M059J (cell line): ENCODE results near the gene DCAF12. TPM values are rescaled to one million over a fixed set of nuclear protein-coding genes. Genes with fewer than 3 reads are reported as not detected.
"Not testable (repeated sequence)": the region's sequence is repeated elsewhere in the genome, so short reads cannot be mapped to it uniquely, and the experiment has no call there.

ENCODE experiments used
- DNase-seq: peaks from one replicate; pipeline ENCODE4 v3.0.0-alpha.2; 2012; ENCODE audit warnings: low read depth
- total RNA-seq: library from RNA; depleted of rRNA; stranded (reverse); fragments of >200 nt; shearing (Covaris generic); gene quantifications from 2 replicates; pipeline ENCODE4 v1.2.3, GENCODE V29; 2014; rRNA removed

The DCAF12 gene
- 32.4 and 39.9 TPM in 2 replicates for total RNA-seq

DNA sequence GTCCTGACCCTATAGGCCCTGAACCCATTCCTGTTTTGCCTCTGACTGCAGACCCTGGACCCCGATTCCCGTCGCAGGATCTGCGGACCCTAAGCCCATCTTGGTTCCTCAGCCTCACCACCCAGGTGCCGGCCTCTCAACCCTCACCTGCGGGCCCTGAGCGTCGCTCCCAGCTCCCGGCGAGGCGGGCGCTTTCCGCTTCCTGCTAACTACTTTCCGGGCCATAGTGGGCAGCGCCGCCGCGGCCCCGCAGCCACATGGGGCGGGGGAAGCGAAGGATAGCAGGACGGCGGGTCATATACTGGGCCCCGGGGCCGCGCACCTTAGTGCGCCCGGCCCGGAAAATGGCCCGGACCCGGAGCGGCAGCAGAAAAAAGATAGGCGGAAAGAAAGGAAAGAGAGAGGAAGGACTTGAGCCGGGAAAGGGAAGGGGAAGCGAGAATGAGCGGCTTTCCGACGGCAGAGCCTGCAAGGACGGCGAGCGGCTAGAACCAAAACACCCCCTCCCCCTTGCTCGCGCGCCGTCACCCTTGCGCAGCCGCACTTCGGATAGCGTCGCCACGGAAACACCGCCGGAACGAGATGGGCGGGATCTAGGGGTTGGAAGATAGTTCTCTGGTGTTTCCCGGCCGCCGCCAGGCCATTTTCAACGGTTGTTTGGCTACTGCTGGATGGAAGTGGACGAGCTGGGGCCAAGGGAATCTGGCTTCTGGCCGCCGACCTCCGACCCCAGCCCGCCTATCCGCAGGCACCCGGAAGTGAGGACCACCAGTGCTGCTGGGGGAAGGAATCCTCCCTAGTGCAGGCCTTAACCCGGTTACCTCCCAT lies at the start of gene DCAF12:
Gene DCAF12 (minus strand): TSS at position 492 of the 828 bp plus-strand sequence. CDS start 267 bp downstream, at position 225.
- peak; percentile 92 for DNase-seq

DNA sequence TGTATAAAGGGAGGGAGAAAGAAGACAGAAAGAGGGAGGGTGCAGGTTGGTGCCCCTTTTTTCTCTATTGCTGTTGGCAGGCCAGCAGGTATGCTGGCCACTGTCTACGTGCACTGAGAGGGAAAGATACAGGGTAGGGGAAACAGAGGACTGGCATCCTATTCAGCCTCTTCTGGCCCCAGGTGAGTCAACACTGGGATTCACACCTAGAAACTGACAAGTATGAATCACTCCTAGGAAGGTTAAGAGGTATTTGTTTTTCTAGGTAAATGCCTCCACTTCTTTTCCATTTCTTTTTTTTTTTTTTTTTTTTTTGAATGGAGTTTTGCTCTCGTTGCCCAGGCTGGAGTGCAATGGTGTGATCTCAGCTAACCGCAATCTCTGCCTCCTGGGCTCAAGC lies 49.6 kb upstream of the DCAF12 start:
- DNase-seq = no peak

DNA sequence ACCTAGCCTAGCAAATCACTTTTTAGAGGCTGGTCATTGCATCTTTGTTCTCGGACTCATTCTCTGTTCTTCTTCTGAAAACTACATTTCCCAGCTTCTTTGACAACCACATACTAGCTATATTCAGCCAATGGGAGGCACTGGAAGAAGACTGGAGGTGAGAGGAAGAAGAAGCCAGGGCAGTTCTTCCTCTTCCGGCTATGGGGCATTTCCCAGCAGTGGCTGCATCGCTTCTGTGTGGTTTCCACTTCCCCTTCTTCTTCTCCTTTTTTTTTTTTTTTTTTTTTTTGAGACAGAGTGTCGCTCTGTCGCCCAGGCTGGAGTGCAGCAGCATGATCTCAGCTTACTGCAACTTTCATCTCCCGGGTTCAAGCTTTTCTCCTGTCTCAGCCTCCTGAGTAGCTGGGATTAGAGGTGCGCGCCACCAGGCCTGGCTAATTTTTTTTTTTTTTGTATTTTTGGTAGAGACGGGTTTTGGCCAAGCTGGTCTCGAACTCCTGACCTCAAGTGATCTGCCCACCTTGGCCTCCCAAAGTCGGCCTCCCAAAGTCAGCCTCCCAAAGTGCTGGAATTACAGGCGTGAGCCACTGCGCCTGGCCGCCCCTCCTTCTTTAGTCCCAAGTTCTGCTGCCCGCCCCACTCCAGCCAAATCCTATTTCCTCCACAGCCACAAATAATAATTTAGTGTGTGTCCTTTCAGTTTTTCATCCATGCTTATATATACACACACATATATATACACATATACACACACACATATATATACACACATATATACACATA lies 45.4 kb upstream of the DCAF12 start:
- no peak for DNase-seq

DNA sequence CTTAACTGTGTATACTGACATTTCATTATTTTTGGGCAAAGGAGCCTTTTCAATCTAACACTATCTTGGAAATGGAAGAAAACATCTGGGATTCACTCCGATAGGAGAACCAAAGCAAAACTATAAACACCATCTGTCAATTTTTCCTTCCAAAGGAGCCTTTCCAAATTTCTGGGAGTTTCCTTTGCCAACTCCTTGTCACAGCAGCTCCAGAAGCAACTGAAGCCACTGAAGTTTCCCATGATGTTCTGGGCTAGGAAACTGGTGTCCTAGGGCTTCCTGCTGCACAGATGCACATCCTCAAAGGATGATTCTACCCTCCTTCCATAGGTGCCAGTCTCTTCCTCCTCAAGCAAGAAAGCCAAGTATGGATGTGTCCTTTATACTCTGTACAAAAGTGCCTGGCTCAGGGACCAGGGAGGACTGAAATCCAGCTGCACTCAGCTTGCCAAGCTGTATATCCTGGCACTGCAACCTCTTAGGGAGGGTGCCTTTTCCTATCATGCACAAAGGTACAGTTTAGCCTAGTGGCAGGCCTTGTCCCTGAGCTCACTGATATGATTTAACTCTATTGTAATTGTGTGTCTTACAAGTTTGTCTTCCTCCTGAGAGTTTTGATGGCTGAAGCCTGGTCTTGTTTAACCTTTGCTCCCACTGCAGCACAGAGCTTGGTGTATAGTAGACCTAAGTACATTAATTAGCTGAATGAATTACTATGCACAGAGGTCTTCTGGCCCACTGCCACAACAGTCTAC lies 43.9 kb upstream of the DCAF12 start:
- no peak for DNase-seq

DNA sequence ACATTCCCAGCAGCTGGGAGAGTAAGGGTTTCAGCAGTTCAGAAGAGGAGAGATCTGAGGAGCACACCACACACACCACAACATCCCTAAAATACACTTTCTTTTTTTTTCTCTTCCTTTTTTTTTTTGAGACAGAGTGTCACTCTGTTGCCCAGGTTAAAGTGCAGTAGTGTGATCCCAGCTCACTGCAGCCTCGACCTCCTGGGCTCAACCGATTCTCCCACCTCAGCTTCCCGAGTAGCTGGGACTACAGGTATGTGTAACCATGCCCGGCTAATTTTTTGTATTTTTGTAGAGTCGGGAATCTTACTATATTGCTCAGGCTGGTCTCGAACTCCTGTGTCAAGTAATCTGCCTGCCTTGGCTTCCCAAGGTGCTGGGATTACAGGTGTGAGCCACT lies 42.6 kb upstream of the DCAF12 start:
- DNase-seq = no peak

DNA sequence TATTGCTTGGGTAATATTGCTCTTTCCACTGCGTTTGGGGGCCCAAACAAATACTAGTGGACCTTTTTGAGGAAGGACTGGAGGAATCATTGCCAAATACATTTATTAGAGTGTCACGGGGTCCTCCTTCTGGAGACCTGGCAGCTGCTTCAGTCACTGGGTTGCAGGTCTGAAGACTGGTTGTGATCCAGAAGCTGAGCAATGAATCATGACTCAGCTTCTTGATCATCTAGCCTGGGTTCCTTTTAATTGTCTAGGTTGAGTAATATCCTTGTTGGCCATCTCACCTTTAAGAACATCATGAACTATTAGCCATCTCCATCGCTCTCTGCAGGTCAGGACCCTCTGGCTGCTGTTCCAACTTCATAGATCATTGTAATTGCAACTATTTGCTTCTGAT lies 36.9 kb upstream of the DCAF12 start:
- peak; percentile 72 for DNase-seq

- peak; percentile 87 for DNase-seq
Measured at GRCh38 chr9:34158362-34158869, 31.9 kb upstream of the DCAF12 start.

DNA sequence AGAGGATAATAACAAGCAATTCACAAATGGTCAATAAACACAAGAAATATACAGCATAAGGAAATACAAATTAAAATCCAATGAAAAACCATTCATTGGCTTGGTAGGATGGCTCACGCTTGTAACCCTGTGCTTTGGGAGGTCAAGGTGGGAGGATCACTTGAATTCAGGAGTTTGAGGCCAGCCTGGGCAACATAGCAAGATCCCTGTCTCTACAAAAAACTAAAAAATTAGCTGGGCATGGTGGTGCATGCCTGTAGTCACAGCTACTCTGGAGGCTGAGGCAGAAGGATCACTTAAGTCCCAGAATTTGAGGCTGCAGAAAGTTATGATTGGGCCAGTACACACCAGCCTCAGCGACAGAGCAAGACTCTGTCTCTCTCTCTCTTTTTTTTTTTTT lies 31.4 kb upstream of the DCAF12 start:
- no peak for DNase-seq

DNA sequence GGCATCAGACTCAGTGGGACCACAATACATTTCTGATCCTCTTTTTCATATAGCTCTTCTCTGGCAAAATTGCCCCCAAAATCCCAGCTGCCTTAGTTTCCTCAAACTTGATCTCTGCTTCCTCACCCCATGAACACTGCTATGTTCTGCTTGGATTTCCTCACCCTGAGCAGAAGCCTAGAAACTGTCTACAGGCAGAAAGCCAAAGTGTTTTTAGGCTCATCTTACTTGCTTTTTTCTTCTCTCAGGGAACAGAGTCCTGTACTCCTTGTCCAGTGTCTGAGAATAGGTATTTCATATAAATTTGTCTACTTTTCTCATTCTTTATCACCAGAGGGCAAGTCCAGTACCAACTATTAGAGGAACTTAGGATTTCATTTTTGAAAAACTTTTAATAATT lies 30.8 kb upstream of the DCAF12 start:
- no peak for DNase-seq

DNA sequence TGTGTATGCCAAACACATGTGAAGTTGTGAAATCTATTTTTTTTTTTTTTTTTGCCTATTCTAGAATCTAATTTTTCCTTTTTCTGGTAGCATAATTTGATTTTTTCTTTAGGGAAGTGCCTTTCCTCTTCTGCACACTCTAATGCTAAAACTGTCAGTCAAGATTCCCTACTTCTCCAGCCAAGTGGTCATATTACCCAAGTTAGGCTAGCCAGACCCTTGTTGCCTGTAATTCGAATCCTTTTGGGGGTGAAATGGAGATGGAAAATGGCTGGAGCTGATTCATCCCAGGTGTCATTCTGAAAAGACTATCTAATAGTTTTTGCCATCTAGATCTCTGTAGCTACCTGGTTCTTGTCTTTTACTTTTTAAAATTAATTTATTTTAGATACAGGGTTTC lies 27.6 kb upstream of the DCAF12 start:
- DNase-seq = no peak

- no peak for DNase-seq
Measured at GRCh38 chr9:34151398-34151797, 24.9 kb upstream of the DCAF12 start.

DNA sequence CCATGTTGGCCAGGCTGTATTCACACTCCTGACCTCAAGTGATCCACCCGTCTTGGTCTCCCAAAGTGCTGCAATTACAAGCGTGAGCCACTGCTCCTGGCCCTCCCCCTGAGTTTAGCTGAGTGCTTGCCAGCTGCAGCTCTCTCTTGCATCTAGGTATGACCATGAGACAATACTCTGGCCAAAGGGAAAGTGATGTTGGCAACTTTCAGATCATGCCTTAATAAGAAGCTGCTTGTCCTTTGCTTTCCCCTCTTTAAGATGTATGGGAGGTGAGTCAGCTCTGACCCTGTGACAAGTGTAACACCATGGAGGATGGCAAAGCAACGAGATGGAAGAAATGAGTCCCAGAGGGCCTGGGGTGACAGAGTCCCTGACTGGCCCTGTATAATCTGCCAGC lies 18.7 kb upstream of the DCAF12 start:
- DNase-seq = peak; percentile 83

- DNase-seq = no peak
Measured at GRCh38 chr9:34143116-34143515, 16.6 kb upstream of the DCAF12 start.

DNA sequence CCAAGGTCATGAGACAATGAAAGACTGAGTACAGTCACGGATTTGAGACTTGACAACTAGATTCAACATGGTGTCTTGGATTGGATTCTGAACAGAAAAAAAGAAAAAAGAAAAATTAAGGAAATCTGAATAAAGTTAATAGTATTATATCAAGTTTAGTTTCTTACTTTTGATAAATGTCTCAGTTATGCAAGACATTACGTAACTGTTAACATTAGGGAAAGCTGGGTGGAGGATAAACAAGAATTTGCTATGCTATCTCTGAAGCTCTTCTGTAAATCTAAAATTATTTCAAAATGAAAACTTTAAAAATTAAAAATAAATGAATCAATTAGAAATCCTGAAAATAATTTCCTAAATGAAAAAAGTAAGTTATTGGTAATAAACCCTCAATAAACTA lies 14.4 kb upstream of the DCAF12 start:
- DNase-seq = no peak

GRCh38 chr9:34139477-34140146 lies 13.1 kb upstream of the DCAF12 start:
- DNase-seq = peak; percentile 91

- DNase-seq = not testable (repeated sequence)
Measured at GRCh38 chr9:34138644-34139043, 12.1 kb upstream of the DCAF12 start.

DNA sequence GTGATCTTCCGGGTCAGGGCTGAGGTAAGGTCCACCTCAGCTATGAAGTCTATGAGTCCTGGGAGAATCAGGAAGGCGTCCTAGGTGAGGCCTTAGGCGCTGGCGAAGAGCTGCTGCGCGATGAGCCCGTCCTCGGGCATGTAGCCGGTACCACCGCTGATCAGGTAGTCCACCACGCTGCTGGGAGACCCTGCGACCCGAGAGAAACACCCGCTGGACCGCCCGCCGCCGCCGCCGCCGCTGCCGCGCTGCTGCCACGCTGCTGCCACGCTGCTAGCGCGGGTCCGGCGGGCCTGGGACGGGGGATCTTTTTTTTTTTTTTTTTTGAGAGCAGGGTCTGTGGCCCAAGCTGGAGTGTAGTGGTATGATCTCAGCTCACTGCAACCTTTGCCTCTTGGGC lies 8.0 kb upstream of the DCAF12 start:
- no peak for DNase-seq

DNA sequence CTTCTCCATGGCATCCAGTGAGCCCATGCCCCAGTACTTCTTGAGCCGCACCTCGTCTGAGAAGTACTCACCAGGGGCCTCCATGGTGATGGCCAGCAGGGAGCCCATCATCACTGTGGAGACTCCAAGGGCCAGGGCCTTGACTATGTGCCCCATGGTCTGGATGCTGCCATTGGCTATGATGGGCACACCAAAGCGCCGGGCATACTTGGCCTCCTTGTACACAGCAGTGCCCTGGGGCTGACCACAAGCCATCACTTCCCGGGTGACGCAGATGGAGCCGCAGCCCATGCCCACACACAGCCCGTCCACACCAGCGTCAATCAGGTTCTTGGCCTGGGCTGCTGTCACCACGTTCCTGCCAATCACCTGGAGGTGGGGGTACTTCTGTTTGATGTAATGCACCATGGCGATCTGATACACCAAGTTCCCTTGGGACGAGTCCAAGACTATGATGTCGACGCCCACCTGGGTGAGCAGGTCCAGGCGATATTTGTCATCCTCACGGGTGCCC lies 7.0 kb upstream of the DCAF12 start:
- no peak for DNase-seq

- DNase-seq = no peak
Measured at GRCh38 chr9:34131571-34131970, 5.1 kb upstream of the DCAF12 start.

DNA sequence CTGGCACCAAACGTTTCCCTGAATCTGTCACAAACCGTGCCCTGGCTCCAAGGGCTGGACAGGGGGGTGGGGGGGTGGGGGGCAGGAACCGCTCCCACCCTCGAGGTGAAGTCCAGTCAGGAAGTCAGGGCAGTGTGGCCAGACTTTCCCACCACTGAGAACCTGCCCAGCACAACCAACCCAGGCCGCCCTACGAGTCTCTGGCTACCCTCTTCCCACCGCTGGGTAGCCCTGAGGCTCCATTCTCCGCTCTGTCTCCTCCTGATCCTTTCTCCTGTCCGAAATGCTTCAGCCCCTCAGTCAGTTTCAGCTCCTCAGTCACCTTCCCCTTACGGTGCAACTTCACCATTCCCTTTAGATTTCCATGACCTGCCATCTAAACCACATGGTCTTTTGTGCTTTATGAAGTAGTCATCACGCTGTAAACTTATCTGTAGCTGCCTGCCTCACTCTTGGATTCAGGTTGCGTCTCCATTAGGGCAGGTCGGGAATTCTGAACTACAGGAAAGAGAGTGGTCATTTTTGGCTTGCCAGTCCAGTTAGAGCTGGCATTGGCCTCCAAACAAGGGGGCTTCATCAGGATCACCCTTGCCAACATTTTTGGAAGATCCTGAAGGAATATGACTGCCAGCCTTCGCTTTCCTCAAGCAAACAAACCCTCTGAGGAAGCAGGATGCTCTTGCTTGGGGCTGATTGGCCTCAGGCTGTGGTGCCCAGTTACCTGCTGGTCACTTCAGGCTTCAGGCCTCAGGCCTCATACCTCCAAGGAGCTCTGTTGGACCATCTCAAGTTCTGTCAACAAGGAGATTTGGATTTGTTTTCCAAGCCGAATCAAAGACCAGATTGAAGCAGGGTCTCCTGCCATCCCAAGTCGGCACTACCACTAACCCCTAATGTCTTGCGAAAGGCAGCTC lies 794 bp upstream of the DCAF12 start:
- no peak for DNase-seq
